ENCODE data around the gene SPEF2. TPM values are rescaled to one million over a fixed set of nuclear protein-coding genes. Genes with fewer than 3 reads are reported as not detected.

SPEF2 gene
- total and polyA plus RNA-seq, 2 of the 13 experiments (the other 11 are each of a cell fraction or from before 2014, with no cell fraction given): 1.5 to 2.3 TPM

DNA sequence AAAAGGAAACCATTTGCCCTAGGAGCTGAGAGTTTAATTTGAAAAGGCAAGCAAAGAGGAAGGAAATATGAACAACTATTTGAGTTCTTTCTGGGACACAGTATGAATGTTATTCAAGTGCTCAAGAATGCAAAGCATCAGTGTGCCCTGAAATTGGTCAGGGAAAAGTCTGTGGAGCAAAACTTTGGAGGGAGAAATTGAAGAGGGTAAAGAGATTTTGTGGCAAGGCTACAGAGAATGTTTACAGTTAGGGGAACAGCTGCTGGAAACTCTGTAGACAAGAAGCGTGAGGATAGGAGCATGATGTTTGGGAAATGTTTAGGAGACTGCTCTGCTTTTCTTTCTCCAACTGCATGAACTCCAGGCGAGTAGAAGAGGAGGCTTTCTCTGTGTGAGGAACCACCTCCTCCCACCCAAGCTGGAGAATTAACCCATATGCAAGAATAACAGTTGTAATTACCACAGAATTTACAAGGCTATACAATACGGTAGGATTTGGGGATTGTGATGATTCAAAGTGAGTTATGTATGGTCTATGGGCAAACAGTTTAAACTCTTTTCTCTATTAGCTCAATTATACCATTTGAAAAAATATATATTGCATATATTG, 163.6 kb downstream of the SPEF2 start (continued):
- TF ChIP-seq, protein P1, sequence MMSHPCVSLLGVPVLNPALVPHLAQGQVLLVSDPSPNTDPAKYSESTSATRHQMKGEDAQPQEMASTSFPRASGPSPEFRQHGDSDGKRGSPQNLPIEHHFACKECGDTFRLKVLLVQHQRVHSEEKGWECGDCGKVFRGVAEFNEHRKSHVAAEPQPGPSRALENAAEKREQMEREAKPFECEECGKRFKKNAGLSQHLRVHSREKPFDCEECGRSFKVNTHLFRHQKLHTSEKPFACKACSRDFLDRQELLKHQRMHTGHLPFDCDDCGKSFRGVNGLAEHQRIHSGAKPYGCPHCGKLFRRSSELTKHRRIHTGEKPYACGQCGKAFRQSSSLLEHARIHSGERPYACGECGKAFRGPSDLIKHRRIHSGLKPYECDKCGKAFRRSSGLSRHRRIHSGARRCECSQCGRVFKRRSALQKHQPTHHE (CRISPR knock-in tag; IDR thresholded peaks at IDR 0.05; ENCODE audit: borderline replicate concordance): no peak
- TF ChIP-seq SRSF9 (IDR thresholded peaks at IDR 0.05; ENCODE audit: borderline replicate concordance, insufficient read depth, low read depth, low read length, poor library complexity, severe bottlenecking) (no peak), CSRNP1 (CRISPR knock-in tag; IDR thresholded peaks at IDR 0.05) (no peak), ZFY (CRISPR knock-in tag; IDR thresholded peaks at IDR 0.05) (no peak), MLX (CRISPR knock-in tag; IDR thresholded peaks at IDR 0.05) (no peak), GFI1 (CRISPR knock-in tag; IDR thresholded peaks at IDR 0.05; ENCODE audit: borderline replicate concordance) (no peak)
- TF ChIP-seq, protein P2, sequence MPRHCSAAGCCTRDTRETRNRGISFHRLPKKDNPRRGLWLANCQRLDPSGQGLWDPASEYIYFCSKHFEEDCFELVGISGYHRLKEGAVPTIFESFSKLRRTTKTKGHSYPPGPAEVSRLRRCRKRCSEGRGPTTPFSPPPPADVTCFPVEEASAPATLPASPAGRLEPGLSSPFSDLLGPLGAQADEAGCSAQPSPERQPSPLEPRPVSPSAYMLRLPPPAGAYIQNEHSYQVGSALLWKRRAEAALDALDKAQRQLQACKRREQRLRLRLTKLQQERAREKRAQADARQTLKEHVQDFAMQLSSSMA (CRISPR knock-in tag; IDR thresholded peaks at IDR 0.05): no peak
- TF ChIP-seq, protein P3, sequence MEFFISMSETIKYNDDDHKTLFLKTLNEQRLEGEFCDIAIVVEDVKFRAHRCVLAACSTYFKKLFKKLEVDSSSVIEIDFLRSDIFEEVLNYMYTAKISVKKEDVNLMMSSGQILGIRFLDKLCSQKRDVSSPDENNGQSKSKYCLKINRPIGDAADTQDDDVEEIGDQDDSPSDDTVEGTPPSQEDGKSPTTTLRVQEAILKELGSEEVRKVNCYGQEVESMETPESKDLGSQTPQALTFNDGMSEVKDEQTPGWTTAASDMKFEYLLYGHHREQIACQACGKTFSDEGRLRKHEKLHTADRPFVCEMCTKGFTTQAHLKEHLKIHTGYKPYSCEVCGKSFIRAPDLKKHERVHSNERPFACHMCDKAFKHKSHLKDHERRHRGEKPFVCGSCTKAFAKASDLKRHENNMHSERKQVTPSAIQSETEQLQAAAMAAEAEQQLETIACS (CRISPR knock-in tag; IDR thresholded peaks at IDR 0.05): no peak
- TF ChIP-seq, protein P4, sequence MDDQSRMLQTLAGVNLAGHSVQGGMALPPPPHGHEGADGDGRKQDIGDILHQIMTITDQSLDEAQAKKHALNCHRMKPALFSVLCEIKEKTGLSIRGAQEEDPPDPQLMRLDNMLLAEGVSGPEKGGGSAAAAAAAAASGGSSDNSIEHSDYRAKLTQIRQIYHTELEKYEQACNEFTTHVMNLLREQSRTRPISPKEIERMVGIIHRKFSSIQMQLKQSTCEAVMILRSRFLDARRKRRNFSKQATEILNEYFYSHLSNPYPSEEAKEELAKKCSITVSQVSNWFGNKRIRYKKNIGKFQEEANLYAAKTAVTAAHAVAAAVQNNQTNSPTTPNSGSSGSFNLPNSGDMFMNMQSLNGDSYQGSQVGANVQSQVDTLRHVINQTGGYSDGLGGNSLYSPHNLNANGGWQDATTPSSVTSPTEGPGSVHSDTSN (CRISPR knock-in tag; IDR thresholded peaks at IDR 0.05; ENCODE audit: borderline replicate concordance): no peak
